HG03558 (cell line): ENCODE measurements around the gene CCDC198.

ENCODE experiments used
- ATAC-seq: cut with Tn5 transposase; IDR thresholded peaks from one replicate; pipeline ENCODE4 v1.9.1; 2021; ENCODE audit warnings: moderate number of reproducible peaks; ENCODE audit not compliant: unreplicated experiment; ENCODE audit errors: extremely low read depth

The CCDC198 gene

DNA sequence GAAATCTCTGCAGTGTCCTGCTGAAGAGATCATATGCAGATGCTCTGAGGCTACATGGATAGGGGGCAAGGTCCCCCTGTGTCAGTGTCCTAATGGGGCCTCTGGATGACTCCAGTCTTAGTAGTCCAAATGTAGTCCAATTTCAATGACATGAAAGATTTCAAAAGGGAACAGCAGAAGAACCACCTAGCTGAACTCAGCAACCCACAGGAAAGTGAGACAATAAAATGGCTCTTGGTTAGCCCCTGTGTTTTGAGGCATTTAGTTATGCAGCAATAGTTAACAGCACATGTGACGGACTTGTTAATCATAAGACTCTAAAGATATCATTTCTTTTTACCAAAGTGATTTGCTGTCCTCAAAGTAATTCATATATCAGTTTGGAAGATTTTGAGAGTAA lies 22.7 kb downstream of the CCDC198 start:
- no peak for ATAC-seq

DNA sequence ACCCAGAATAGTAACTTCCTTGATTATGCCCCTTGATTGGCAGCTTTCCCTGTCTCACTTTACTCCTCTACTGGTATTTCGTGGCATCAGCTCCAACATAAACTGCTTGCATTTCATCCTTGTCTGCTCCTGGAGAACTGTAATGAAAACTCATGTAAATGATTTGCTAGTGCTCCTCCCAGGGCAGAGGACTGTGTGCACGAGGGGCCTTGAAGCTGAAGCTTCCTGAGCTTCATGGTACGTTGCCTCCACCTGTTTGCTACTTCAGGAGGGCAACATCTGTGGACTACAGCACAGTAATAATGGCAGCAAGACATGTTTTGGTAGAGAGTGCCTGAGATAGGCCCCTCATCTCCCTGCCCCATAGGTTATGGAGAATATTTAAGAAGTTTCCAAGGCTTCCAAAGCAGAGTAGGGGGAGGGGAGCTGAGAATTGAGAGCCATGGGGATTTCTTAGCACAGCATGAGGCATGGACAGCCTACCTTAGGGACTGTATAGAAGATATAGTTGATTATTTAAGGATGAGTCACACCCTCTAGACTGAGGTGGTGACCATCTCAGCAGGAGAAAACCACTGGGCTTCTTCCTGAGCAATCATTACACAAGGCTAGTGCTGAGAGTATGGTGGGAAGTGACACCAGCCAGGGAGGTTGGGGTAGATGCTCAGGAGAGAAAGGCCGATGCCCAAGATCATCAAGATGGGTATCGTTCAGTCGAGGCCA lies 29.5 kb downstream of the CCDC198 start:
- ATAC-seq = peak; percentile 42

DNA sequence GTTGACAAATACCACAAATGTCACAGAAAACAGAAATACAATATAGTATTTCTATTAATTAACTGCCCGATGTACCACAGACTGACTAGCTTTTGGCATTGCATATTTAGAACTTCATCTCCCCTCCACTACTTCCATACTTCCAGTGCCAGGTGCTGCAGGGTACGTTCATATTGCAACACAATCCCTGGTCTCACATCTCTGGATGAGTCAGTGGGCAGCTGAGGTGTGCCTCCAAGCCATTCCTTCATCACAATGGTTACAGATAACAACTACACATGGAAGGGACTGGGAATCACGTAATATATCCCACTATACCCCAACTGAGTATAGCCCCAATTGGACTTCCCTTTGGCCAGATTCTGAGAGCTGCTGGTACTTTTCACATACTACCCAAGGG lies 31.1 kb downstream of the CCDC198 start:
- ATAC-seq = no peak

DNA sequence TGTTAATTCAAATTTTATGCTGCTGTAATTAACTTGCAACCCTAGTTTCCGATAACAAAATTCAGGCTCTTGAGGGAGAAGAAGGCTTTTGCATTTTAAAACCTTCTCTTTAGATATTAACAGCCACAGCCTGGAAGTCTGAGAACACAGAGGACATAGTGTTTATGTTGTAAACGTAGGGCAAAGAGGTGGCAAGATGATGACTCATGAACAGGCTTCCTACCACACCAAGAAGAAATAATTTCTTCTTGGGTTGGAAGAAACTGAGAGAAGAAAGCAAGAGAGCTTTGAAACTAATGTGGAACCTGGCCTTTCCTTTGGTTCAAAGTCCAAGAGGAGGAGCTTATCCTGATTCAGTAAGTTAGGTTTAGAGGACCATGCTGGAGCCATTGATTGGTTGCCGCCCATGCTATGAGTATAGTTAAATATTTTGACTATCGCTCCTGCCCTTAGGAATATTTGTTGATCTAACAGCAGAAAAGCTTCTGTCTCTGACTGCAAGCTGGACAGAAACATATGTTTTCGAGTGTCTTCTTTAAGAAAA lies 31.8 kb downstream of the CCDC198 start:
- ATAC-seq = no peak

DNA sequence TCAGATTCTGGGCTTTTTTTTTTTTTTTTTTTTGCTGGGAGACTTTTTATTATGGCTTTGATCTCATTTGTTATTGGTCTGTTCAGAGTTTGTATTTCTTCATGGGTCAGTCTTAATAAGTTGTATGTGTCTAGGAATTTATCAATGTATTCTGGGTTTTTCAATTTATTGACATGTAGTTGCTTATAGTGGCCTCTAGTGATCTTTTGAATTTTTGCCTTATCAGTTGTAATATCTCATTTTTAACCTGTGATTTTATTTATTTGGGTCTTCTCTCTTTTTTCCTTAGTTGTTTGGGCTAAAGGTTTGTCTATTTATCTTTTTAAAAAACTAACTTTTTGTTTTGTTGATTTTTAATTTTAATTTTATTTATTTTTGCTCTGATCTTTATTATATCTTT lies 57.7 kb downstream of the CCDC198 start:
- ATAC-seq = no peak

DNA sequence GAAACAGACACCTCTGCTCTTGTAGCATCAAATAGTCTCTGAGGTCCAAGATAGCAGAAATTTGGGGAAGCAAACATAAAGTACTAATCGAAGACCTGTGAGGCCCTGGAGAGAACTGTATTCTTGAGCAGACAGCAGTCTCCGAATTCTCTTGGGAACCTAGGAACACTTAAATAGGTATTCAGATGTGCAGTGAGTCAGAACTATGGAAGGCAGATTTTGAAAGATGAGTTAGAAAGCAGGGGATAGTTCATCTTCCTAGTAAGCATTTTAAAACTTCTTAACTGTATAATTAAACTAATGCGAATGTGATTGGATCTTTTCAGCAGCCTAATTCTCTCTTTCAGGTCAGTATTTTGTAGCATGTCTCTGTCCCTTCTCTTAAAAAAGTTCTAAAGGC lies 72.7 kb downstream of the CCDC198 start:
- no peak for ATAC-seq

DNA sequence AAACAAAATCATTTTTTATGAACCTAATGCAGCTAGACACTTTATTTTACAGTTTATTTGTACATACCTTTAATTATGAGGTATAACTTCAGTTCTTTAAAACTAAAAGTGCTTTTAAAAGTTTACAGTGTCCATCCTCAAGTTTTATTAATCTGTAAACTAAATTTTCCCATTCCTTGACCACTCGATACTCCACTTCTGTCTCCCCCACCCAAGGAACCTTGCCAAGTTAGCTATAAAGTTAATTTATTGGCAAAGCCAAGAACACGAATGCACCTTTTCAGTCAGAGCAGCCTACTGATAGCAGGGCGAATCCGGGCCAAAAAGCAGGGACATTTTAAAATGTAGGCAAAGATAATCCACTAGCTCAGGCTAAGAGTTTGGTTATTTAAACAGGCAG lies 73.6 kb downstream of the CCDC198 start:
- ATAC-seq = no peak
